Activated CD4-positive, alpha-beta T cell treated with anti-CD3 and anti-CD28 coated beads, Interleukin-2, amount 10 ng/mL, durations not matched to agents 24 days and 14 days (primary cell): ENCODE data around the gene CNPY4. TPM values are rescaled to one million over a fixed set of nuclear protein-coding genes. Genes with fewer than 3 reads are reported as not detected.
A peak's percentile ranks its signal among the peaks of the same experiment; 100 is the strongest.

Source experiments
- DNase-seq: peaks from one replicate; pipeline ENCODE4 v3.0.0; 2022
- H3K27ac Mint-ChIP-seq: one replicate; pipeline ENCODE4 v1.8.0; 2022; ENCODE audit warnings: mild to moderate bottlenecking, mixed read lengths
- H3K27me3 Mint-ChIP-seq: one replicate; pipeline ENCODE4 v1.8.0; 2022; ENCODE audit warnings: mixed read lengths
- H3K36me3 Mint-ChIP-seq: one replicate; pipeline ENCODE4 v1.8.0; 2022; ENCODE audit warnings: low read depth, mild to moderate bottlenecking, mixed read lengths
- H3K4me1 Mint-ChIP-seq: one replicate; pipeline ENCODE4 v1.8.0; 2021; ENCODE audit warnings: mixed read lengths
- H3K4me3 Mint-ChIP-seq: one replicate; pipeline ENCODE4 v1.8.0; 2022; ENCODE audit warnings: mild to moderate bottlenecking, moderate library complexity, mixed read lengths
- H3K9me3 Mint-ChIP-seq: one replicate; pipeline ENCODE4 v1.8.0; 2021; ENCODE audit warnings: mixed read lengths
- intact Hi-C: fragments of 100-400 bp; cut with micrococcal nuclease; formaldehyde crosslinking; loops from one replicate; pipeline ENCODE4 v1.15.1; 2023
- total RNA-seq: library from RNA; stranded (reverse); gene quantifications from 2 replicates; pipeline ENCODE4 v1.2.3, GENCODE V29; 2022

CNPY4 gene
- total RNA-seq, 1 donor from 2014 or later, result 16.2 TPM

DNA sequence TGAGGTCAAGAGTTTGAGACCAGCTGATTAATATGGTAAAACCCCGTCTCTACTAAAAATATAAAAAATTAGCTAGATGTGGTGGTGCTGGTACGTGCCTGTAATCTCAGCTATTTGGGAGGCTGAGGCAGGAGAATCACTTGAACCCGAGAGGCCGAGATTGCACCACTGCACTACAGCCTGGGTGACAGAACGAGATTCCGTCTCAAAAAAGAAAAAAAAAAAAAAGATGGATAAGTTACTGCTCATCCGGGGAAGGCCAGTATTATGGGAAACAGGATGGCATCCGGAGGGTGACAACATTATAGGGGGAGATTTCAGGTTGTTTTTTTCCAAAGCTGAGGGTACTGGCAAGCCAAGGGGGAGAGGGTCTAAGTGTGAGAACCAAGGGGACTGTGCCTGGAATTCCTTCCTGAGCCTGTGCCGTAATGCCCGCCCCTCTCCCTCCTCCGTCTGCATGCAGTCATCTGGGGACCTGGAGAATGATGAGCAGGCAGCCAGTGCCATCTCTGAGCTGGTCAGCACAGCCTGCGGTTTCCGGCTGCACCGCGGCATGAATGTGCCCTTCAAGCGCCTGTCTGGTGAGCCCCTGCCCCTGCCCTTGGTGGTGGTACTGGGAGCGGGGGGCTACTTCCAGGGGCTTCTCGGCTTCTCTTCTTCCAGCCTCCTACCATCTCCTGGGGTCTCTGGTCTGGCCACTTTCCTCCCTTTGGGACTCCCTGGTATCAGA lies 33.7 kb downstream of the CNPY4 start:
- no peak for DNase-seq
- intact Hi-C loops, result no loop called here
- Mint-ChIP-seq H3K27ac (no peak overlapping the region), H3K27me3 (no peaks in the 10 kb centered on the region), H3K36me3 (peaks cover 51% of the 10 kb centered on the region), H3K4me1 (peaks cover 46% of the 10 kb centered on the region), H3K9me3 (no peaks in the 10 kb centered on the region), H3K4me3 (no peak overlapping the region)

DNA sequence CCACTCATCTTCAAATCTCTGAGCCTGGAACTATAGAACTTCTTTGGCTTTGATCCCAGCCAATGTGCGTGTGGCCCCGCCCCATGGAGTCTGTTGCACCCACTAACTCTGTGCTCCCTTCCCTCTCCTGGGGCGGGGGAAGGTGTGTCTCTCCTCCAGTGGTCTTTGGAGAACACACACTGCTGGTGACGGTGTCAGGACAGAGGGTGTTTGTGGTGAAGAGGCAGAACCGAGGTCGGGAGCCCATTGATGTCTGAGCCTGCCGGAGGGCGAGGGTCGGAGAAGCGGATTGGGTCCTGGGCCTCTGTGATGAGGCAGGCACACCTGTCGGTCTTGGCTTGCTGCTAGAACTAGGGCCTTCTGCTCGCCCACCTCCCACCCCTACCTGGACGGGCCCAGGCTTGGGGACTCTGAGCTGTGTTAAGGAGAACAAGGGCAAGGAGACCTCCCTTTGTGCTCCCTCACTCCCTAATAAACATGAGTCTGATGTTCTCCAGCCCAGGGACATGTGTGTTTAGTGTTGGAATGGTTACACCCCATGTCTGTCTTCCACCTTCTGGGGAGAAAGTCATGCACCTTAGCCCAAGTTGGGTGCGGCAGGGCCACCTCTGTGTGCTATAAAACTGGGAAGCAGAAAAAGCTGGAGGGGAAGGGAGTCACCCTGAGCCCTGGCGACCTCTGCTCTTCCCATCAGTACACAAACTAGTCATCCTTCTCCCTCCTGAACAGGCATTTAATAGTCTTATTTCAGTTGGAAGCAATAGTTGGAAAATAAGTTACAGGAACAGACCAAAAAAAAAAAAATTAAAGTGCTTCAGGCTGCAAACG lies 34.5 kb downstream of the CNPY4 start:
- H3K27ac Mint-ChIP-seq, result no peak overlapping the region

DNA sequence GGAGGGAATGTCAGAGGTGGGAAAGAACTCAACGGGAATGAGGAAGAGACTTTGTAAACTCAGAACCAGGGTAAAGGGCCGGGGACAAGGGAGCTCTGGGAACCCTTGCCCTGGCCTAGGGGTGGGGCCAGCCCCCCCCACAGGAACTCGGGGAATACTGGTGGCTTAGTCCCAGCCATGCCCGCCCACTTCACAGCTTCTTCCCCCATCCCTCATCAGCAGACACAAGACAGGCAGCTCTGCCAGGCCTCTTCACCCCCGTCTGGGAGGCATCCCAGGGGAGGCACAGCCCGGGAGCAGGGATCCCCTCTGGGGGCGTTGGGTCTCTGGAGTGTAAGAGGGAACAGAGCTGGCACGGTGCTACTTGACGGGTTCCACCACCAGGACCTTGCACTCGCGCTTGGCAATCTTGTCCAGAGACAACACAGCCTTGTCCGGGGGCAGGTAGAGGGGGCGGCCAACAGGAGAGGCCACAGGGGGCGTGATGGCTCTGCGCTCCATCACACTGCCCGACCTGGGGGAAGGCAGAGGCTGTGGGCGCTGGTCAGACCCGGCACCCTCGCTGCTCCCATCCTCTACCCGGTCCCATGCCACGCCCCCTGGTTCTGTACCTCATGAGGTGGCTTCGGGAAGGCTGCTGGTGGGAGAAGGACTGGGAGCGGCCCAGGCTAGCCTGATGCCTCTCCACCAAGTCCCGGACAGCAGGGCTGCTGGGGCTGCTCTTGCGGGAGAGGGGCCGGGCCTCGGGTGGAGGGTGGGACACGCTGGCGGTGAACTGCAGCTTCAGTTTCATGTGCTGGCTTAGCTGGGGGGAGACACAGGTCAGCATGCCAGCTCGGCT lies 35.4 kb downstream of the CNPY4 start:
- no peak for DNase-seq
- Mint-ChIP-seq H3K4me1 (peaks cover 43% of the 10 kb centered on the region), H3K27me3 (no peaks in the 10 kb centered on the region), H3K9me3 (no peaks in the 10 kb centered on the region), H3K36me3 (peaks cover 46% of the 10 kb centered on the region), H3K4me3 (no peak overlapping the region), H3K27ac (no peak overlapping the region)
- intact Hi-C loops, result no loop called here

More for the DNA sequence above, 34.5 kb downstream of the CNPY4 start:
- Mint-ChIP-seq H3K36me3 (peaks cover 47% of the 10 kb centered on the region), H3K9me3 (no peaks in the 10 kb centered on the region), H3K4me3 (no peak overlapping the region), H3K27me3 (no peaks in the 10 kb centered on the region), H3K4me1 (peaks cover 39% of the 10 kb centered on the region)
- DNase-seq, result no peak
- intact Hi-C loops, result no loop called here

DNA sequence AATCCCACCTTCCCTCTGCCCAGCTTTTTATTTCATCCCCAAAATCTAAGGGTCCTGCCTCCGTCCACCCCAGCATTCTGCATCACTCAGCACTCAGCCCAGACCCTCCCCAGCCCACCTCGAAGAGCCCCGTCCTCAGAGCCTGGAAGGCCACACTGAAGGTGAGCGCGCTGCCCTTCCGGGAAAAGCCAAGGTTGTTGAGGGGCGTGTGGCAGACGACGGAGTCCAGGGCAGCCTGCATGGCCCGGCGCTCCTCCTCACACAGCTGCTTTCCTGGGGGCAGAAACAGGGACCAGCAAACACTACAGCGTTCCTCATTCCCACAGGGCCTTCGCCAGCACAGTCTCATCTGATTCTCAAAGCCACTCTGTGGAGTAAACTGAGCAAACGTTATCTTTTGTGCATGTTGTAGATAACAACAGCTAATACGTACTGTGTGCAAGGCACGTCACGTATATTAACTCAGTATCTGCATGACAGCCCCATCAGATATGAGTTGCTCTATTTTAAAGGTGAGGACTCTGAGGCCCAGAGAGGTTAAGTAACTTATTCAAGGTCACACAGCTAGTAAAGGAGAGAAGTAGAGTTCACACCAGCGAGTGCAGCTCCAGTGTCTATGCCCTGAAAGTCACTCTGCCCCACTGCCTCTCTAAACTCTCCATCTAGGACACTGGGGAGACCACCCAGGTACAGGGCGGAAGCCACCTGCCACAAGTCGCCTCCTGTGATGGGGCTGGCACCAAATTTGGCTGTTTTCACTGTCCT lies 36.3 kb downstream of the CNPY4 start:
- no peaks in the 10 kb centered on the region for H3K9me3 Mint-ChIP-seq
- H3K4me1 Mint-ChIP-seq, result peaks cover 37% of the 10 kb centered on the region
- peaks cover 41% of the 10 kb centered on the region for H3K36me3 Mint-ChIP-seq
- no peak for DNase-seq
- intact Hi-C loops, result no loop called here
- H3K27ac Mint-ChIP-seq, result no peak overlapping the region
- H3K4me3 Mint-ChIP-seq, result no peak overlapping the region
- H3K27me3 Mint-ChIP-seq, result no peaks in the 10 kb centered on the region

DNA sequence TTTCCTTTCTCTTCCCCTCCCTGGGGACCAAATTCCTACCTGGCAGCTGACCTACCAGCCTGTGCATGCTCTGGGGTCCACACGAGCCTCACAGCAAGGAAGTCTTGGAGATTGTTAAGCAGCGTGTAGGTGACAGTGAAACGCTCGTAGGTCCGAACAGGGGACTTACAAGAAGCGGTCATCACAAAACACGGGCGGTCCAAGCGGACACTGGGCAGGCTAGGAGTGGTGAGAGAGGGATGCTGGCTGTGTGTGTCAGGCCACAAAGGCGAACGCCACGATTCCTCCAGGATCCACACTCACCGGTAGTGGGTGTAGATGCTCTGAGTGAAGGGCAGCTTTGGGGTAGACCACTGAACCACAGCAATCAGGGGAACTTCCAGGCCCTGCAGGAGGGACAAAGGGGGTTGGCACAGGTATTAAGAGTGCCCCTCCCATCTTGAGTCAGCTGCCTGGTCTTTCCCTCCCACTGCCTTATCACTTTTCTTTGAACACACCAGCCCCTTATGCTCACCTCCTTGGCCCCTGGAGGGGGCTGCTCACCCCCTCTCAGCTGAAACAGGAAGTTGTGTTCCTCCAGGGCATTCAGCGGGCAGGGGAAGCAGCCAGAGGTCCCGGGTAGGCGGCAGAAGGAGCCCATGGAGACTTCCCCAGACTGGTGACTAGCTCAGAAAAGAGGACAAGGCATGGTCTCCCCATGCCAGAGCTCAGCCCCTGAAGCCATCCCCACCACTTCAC lies 37.1 kb downstream of the CNPY4 start:
- Mint-ChIP-seq H3K27ac (peak overlapping the region; percentile 73), H3K4me1 (peaks cover 37% of the 10 kb centered on the region)

DNA sequence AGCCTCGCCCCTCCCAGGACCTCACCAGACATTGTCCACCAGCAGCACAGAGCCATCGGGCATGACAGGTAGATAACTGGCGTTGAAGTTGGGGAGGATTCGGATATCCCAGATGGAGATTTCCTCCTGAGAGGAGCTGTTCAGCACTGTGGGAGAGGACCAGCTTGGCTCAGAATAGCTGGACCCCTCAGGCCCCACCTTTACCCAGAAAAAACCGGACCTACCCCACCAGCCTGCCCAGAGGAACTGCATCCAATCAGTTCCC lies 37.6 kb downstream of the CNPY4 start:
- peak overlapping the region; percentile 73 for H3K27ac Mint-ChIP-seq
- peaks cover 35% of the 10 kb centered on the region for H3K4me1 Mint-ChIP-seq
- no peak for DNase-seq
- H3K4me3 Mint-ChIP-seq, result peak overlapping the region; percentile 79
- H3K27me3 Mint-ChIP-seq, result no peaks in the 10 kb centered on the region
- no peaks in the 10 kb centered on the region for H3K9me3 Mint-ChIP-seq
- intact Hi-C loops, result no loop called here
- peaks cover 37% of the 10 kb centered on the region for H3K36me3 Mint-ChIP-seq

More for the DNA sequence above, 37.1 kb downstream of the CNPY4 start:
- no peaks in the 10 kb centered on the region for H3K27me3 Mint-ChIP-seq
- peak overlapping the region; percentile 79 for H3K4me3 Mint-ChIP-seq
- peaks cover 41% of the 10 kb centered on the region for H3K36me3 Mint-ChIP-seq
- intact Hi-C loops, result no loop called here
- DNase-seq, result no peak
- no peaks in the 10 kb centered on the region for H3K9me3 Mint-ChIP-seq

DNA sequence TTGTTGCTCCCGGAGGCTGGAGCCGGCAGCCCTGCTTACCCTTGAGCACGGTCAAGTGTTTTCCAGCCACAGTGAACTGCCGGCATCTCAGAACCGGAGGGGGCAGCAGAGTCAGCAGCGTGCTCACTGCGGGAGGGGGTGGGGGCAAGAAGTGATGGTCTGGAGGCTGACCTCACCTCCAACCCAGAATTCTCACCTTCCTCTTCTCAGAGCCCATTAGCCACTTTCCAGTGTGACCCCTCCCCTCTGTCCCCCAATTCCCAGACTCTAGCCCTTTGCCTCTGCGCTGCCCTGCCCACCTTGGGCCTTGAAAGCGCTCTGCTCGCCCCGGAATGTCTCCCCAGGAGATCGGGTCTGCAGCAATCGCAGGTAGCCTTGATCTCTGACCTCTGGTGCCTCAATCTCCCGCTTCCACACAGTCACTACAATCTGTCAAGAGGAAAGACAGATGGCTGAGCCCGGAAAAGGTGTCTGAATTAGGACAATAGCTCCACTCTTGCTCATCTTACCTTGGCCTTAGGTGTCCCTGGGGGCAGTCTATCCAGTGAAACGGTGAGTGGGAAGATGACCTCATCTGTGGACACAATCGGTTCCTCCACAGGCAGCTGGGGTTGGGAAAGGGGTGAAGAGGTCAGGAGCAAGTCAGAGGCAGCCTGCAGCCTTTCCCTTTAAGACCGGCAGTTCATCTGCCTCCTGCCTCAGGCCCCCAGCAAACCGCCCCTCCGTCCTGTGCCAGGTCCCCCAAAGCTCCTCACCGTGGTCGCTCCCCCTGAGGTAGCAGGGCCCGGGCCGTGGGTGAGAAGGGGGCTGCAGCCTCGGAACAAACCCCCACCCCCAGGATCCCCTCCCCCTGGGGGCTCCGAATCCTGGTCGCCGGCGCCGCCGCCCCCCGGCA lies 38.1 kb downstream of the CNPY4 start:
- Mint-ChIP-seq H3K9me3 (no peaks in the 10 kb centered on the region), H3K27me3 (no peaks in the 10 kb centered on the region), H3K27ac (peak overlapping the region; percentile 73), H3K4me1 (peaks cover 30% of the 10 kb centered on the region), H3K36me3 (peaks cover 32% of the 10 kb centered on the region), H3K4me3 (peak overlapping the region; percentile 79)
- DNase-seq, result no peak
- intact Hi-C loops, result loop anchor here (1.0 to 2.0 kb wide), 3 partner anchors 9 to 57 kb away; partner anchors contain the start of genes AP4M1, GAL3ST4, LAMTOR4 and MCM7

DNA sequence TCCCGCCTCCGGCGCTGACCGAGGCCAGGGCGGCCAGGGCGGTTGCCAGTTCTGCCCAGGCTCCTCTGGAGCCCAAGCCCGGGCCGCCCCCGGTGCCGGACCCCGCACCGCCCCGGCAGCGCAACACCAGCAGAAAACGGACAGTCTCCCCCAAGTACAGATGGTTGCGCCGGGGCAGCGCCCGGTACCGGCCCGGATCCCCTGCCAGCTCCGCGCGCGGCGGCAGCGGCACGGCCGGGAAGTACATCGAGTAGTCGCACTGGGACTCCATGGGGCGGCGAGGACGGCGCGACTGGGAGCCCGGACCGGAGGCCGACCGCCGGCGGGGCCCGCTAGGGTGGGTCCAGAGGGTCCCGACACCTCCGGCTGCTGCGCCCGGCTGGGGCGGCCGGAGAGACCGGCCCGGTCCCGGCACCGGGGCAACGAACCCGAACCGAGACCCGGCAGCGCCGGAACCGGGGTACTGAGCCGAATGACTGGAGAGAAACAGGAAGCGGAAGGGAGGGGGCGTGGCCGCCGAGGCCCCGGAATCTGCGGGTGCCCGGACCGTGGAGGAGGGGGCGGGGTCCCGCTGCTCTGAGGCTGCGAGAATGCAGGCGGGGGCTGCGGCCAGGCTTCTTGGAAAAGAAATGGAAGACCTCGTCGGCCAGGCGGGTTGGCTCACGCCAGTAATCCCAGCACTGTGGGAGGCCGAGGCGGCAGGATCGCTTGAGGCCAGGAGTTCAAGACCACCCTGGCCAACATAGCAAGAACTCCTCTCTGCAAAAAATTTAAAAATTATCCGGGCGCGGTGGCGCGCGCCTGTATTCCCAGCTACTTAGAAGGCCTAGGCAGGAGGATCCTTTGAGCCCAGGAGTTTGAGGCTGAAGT lies 39.0 kb downstream of the CNPY4 start, which contains the start of gene TRAPPC14:
TRAPPC14 (minus strand) TSS at position 495 of the 870 bp plus-strand sequence; CDS start at position 271, 224 bp downstream.
- H3K27ac Mint-ChIP-seq, result peak within 1 kb of the TSS; percentile 78
- H3K9me3 Mint-ChIP-seq, result no peaks in the 10 kb centered on the region
- intact Hi-C loops, result loop anchor here (1.0 to 2.0 kb wide), 3 partner anchors 10 to 58 kb away; partner anchors contain the start of genes AP4M1, GAL3ST4, LAMTOR4 and MCM7
- no peaks in the 10 kb centered on the region for H3K27me3 Mint-ChIP-seq
- peak; percentile 98 for DNase-seq
- peak within 1 kb of the TSS; percentile 85 for H3K4me3 Mint-ChIP-seq
- peaks cover 35% of the 10 kb centered on the region for H3K4me1 Mint-ChIP-seq
- H3K36me3 Mint-ChIP-seq, result peaks cover 28% of the 10 kb centered on the region

DNA sequence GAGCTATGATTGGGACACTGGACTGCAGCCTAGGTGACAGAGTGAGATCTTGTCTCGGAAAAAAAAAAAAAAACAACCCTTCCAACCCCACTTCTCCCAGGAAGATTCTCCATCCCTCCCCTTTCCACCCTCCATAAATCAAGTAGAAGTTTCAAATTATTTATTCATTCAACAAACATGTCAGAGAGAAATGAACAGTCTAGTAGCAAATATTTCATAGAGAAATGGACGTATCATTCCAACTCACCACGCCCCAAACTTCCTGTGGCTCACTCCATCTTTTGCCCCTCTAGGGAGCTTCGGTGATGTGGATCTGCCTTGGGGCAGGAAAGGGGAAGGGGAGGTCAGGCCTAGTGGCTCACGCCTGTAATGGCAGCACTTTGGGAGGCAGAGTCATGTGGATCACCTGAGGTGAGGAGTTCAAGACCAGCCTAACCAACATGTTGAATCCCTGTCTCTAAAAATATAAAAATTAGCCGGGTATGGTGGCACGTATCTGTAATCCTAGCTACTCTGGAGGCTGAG lies 39.7 kb downstream of the CNPY4 start:
- DNase-seq, result no peak
- Mint-ChIP-seq H3K4me1 (peaks cover 39% of the 10 kb centered on the region), H3K27me3 (no peaks in the 10 kb centered on the region), H3K9me3 (no peaks in the 10 kb centered on the region), H3K27ac (peak overlapping the region; percentile 78), H3K36me3 (peaks cover 22% of the 10 kb centered on the region), H3K4me3 (peak overlapping the region; percentile 85)
- intact Hi-C loops, result loop anchor here (2.0 kb wide), 1 partner anchor 58 kb away; the partner anchor contains the start of genes AP4M1 and MCM7

DNA sequence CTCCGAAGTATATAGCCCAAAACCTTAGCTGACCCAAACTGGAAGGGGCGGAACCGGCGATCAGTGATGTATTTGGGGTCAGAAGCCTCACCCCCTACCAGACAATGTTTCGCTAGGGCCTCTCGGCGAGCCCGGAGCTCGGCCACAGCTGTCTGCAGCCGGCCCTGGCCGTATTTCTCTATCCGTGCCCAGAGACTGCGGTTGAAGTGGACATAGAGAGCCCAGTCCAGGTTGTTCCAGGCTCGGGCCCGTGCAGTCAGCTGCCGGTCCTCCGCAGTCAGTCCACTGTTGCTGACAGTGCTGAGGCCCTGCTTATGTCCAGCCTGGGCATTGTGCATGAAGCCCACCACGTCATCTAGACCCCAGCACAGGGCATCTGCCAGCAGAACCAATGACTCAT lies 40.6 kb downstream of the CNPY4 start:
- no peak overlapping the region for H3K27ac Mint-ChIP-seq
- no peaks in the 10 kb centered on the region for H3K9me3 Mint-ChIP-seq
- peaks cover 20% of the 10 kb centered on the region for H3K36me3 Mint-ChIP-seq
- intact Hi-C loops, result no loop called here
- H3K27me3 Mint-ChIP-seq, result no peaks in the 10 kb centered on the region
- peaks cover 40% of the 10 kb centered on the region for H3K4me1 Mint-ChIP-seq
- H3K4me3 Mint-ChIP-seq, result no peak overlapping the region
- DNase-seq, result no peak

DNA sequence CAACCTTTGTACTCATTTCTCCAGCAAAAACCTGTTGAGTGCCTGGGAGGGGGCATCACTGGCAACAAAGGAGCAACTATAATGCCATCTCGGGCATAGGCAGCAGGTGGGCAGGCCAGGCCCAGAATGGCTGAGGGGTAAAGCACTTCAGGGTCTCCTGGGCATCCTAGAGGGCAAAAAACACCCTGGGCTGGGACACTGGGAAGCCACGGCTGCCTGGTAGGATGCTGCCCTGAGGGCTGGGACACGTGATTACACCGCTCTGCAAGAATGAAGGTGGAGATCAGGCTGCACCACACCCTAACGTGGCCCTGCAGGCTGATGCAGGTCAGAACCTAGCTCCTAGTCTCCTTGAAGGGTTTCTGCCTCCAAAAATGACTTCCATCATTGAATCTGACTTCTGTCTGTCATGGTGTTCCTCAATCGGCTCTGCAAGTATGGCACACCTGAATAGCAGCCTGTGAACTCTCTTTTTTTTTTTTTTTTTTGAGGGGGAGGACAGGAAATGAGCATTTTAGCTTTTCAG lies 43.6 kb downstream of the CNPY4 start:
- Mint-ChIP-seq H3K36me3 (no peaks in the 10 kb centered on the region), H3K27me3 (no peaks in the 10 kb centered on the region), H3K9me3 (no peaks in the 10 kb centered on the region), H3K4me1 (peaks cover 51% of the 10 kb centered on the region), H3K4me3 (peak overlapping the region; percentile 50), H3K27ac (peak overlapping the region; percentile 71)
- DNase-seq, result peak; percentile 73
- intact Hi-C loops, result no loop called here
